ENCODE results near the gene RNF26. TPM values are rescaled to one million over a fixed set of nuclear protein-coding genes. Genes with fewer than 3 reads are reported as not detected.

RNF26 gene
- total and polyA plus RNA-seq, 4 donors, result 5.2 to 27.1 (median 16.8) TPM

DNA sequence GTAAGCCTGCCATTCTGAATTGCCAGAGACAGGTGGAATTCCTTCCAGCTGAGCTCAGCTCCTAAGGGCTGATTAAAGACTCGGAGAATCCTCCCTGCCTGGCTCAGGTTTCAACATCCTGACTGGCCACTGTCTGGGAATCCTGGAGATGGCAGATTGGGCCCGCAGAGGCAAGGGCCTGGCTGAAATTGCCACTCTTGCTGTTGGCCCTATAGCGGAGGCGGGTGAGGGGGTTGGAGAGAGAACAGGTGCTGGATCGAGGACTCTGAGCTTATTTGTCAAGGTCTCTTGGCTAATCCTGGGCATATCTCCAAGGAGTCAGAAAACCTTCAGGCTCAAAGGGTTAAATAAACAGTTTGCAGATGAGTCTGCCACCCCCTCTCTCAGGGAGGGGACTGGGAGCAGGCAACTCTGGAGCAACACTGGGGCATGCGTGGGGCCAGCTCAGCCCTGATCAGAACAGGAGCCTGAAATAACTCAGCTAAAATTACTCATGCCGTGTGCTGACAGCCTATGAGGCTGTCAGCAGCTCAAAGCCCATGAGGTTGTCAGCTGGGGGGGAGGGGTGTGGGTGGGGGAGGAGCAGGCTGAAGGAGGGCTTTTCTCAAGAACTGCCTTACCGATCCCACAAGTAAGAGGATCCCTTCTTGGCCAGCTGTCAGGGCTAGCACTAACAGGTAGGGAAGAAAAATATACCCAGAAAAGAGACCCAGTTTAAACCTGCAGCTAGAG is 26.9 kb downstream of the RNF26 start:
- Histone ChIP-seq H3K27me3 (ENCODE audit: control insufficient read depth, insufficient read depth, low read length) (no peaks in the 10 kb centered on the region), H3K9me3 (ENCODE audit: control insufficient read depth, insufficient read depth, low read length) (no peaks in the 10 kb centered on the region), H3K4me1 (ENCODE audit: control insufficient read depth, insufficient read depth, low read length) (peaks cover 56% of the 10 kb centered on the region), H3K4me3 (ENCODE audit: low read depth, low read length) (no peak overlapping the region), H3K36me3 (ENCODE audit: control insufficient read depth, insufficient read depth, low read length) (peaks cover 21% of the 10 kb centered on the region), H3K27ac (ENCODE audit: low read depth, low read length) (peak overlapping the region; percentile 72)
- DNase-seq (ENCODE audit: low read depth in 4 of 6, low spot score in 6 of 6), result peak in 1 of 6 donors; percentile 53
- 44% methylated on average over 6 of the region's 8 CpGs for WGBS (ENCODE audit: insufficient coverage)

- Histone ChIP-seq H3K4me3 (ENCODE audit: low read depth, low read length) (no peak overlapping the region), H3K27ac (ENCODE audit: low read depth, low read length) (peak overlapping the region; percentile 72), H3K36me3 (ENCODE audit: control insufficient read depth, insufficient read depth, low read length) (peaks cover 20% of the 10 kb centered on the region), H3K4me1 (ENCODE audit: control insufficient read depth, insufficient read depth, low read length) (peaks cover 55% of the 10 kb centered on the region), H3K27me3 (ENCODE audit: control insufficient read depth, insufficient read depth, low read length) (no peaks in the 10 kb centered on the region), H3K9me3 (ENCODE audit: control insufficient read depth, insufficient read depth, low read length) (no peaks in the 10 kb centered on the region)
- peak in 1 of 6 donors; percentile 39 for DNase-seq (ENCODE audit: low read depth in 4 of 6, low spot score in 6 of 6)
- WGBS (ENCODE audit: insufficient coverage), result 70% methylated on average over 7 of the region's 11 CpGs
Measured at GRCh38 chr11:119361941-119362725, 27.8 kb downstream of the RNF26 start.

DNA sequence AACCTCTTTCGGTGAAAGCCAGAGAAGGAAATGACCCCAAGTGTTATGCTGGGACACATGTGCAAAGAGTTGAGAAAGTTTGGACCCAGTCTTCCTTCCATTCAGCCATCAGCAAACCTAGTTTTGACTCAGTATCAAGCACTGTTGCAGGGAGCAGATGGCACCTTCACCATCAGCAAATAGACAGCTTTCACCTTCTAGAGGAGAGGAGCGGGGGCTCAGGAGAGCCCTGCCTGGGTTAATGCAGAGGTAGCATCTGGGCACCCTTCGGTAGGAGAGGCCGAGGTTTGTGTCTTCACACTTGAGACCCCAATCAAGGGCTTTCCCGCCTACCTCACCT is 28.4 kb downstream of the RNF26 start:
- peaks cover 60% of the 10 kb centered on the region for H3K4me1 ChIP-seq (ENCODE audit: control insufficient read depth, insufficient read depth, low read length)
- no peak for DNase-seq (ENCODE audit: low read depth in 4 of 6, low spot score in 6 of 6)
- H3K4me3 ChIP-seq (ENCODE audit: low read depth, low read length), result no peak overlapping the region
- WGBS (ENCODE audit: insufficient coverage), result 89% methylated on average over 4 of the region's 5 CpGs
- peaks cover 16% of the 10 kb centered on the region for H3K36me3 ChIP-seq (ENCODE audit: control insufficient read depth, insufficient read depth, low read length)
- peak overlapping the region; percentile 72 for H3K27ac ChIP-seq (ENCODE audit: low read depth, low read length)
- H3K9me3 ChIP-seq (ENCODE audit: control insufficient read depth, insufficient read depth, low read length), result no peaks in the 10 kb centered on the region
- no peaks in the 10 kb centered on the region for H3K27me3 ChIP-seq (ENCODE audit: control insufficient read depth, insufficient read depth, low read length)

GRCh38 chr11:119363081-119363850 is 28.9 kb downstream of the RNF26 start:
- Histone ChIP-seq H3K36me3 (ENCODE audit: control insufficient read depth, insufficient read depth, low read length) (peaks cover 11% of the 10 kb centered on the region), H3K27ac (ENCODE audit: low read depth, low read length) (peak overlapping the region; percentile 72), H3K9me3 (ENCODE audit: control insufficient read depth, insufficient read depth, low read length) (no peaks in the 10 kb centered on the region), H3K4me1 (ENCODE audit: control insufficient read depth, insufficient read depth, low read length) (peaks cover 66% of the 10 kb centered on the region), H3K27me3 (ENCODE audit: control insufficient read depth, insufficient read depth, low read length) (no peaks in the 10 kb centered on the region), H3K4me3 (ENCODE audit: low read depth, low read length) (peak overlapping the region; percentile 24)
- WGBS (ENCODE audit: insufficient coverage), result 27% methylated on average over 22 of the region's 44 CpGs
- DNase-seq (ENCODE audit: low read depth in 4 of 6, low spot score in 6 of 6), result no peak

- WGBS (ENCODE audit: insufficient coverage), result 1% methylated on average over 84 of the region's 88 CpGs
- H3K9me3 ChIP-seq (ENCODE audit: control insufficient read depth, insufficient read depth, low read length), result no peaks in the 10 kb centered on the region
- H3K27ac ChIP-seq (ENCODE audit: low read depth, low read length), result no peak overlapping the region
- H3K27me3 ChIP-seq (ENCODE audit: control insufficient read depth, insufficient read depth, low read length), result no peaks in the 10 kb centered on the region
- peaks cover 6% of the 10 kb centered on the region for H3K36me3 ChIP-seq (ENCODE audit: control insufficient read depth, insufficient read depth, low read length)
- DNase-seq (ENCODE audit: low read depth in 4 of 6, low spot score in 6 of 6), result peak in 3 of 6 donors; percentile 48 to 82 (median 78)
- H3K4me3 ChIP-seq (ENCODE audit: low read depth, low read length), result peak overlapping the region; percentile 24
- peaks cover 73% of the 10 kb centered on the region for H3K4me1 ChIP-seq (ENCODE audit: control insufficient read depth, insufficient read depth, low read length)
Measured at GRCh38 chr11:119363851-119364590, 29.7 kb downstream of the RNF26 start.

- H3K27me3 ChIP-seq (ENCODE audit: control insufficient read depth, insufficient read depth, low read length), result no peaks in the 10 kb centered on the region
- no peaks in the 10 kb centered on the region for H3K36me3 ChIP-seq (ENCODE audit: control insufficient read depth, insufficient read depth, low read length)
- WGBS (ENCODE audit: insufficient coverage), result 49% methylated on average over 5 of the region's 6 CpGs
- DNase-seq (ENCODE audit: low read depth in 4 of 6, low spot score in 6 of 6), result peak in 1 of 6 donors; percentile 80
- no peak overlapping the region for H3K27ac ChIP-seq (ENCODE audit: low read depth, low read length)
- no peak overlapping the region for H3K4me3 ChIP-seq (ENCODE audit: low read depth, low read length)
- no peaks in the 10 kb centered on the region for H3K9me3 ChIP-seq (ENCODE audit: control insufficient read depth, insufficient read depth, low read length)
- peaks cover 84% of the 10 kb centered on the region for H3K4me1 ChIP-seq (ENCODE audit: control insufficient read depth, insufficient read depth, low read length)
Measured at GRCh38 chr11:119365071-119365591, 30.8 kb downstream of the RNF26 start.

DNA sequence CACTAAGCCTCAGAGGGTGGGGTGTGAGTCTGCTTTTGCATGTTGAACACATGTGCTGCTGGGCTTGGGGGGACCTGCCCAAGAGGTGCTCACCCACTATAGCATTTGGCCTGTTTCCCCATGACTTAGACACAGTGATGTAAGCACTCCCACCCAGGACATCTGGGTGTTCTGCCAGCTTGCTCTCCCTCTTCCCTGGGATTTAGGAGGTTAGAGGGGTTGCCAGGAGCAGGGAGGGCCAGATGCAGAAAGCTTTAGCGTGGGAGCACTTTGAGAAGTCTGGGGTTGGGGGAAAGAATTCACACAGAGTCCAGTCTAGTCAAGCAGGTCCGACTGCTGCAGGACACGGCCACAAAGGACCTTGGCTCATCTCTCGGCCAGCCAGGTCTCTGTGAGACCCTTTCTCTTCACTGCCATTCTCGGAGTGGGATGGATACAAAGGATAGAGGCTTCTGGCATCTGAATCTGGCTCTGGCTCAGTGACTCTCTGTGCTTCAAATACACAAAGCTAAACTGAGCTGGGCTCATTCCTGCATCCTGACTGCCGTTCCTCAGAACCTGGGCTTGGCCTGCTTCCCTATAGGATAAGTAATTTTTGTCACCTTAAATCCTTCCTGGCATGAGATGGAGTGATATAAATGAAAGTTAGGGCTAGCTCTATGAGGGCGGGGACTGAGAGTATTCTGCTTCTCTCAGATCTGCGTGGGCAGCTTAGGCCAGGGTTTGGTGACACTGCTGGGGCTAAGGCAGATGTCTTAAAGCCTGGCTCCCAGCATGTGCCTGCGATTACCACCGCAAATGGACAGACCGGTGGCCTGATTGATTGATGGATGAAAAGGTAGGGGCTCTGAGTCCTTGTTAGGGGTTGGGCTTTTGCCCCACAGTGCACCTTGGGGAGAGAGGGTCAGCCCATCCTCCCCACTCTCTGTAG is 32.6 kb downstream of the RNF26 start:
- no peaks in the 10 kb centered on the region for H3K27me3 ChIP-seq (ENCODE audit: control insufficient read depth, insufficient read depth, low read length)
- H3K27ac ChIP-seq (ENCODE audit: low read depth, low read length), result peak overlapping the region; percentile 70
- H3K4me3 ChIP-seq (ENCODE audit: low read depth, low read length), result no peak overlapping the region
- no peaks in the 10 kb centered on the region for H3K9me3 ChIP-seq (ENCODE audit: control insufficient read depth, insufficient read depth, low read length)
- H3K4me1 ChIP-seq (ENCODE audit: control insufficient read depth, insufficient read depth, low read length), result peaks cover 95% of the 10 kb centered on the region
- H3K36me3 ChIP-seq (ENCODE audit: control insufficient read depth, insufficient read depth, low read length), result peaks cover 2% of the 10 kb centered on the region
- DNase-seq (ENCODE audit: low read depth in 4 of 6, low spot score in 6 of 6), result peak in 3 of 6 donors; percentile 40 to 68 (median 47)
- 51% methylated on average over 7 of the region's 11 CpGs for WGBS (ENCODE audit: insufficient coverage)

- WGBS (ENCODE audit: insufficient coverage), result 28% methylated on average over 4 of the region's 9 CpGs
- no peaks in the 10 kb centered on the region for H3K27me3 ChIP-seq (ENCODE audit: control insufficient read depth, insufficient read depth, low read length)
- H3K9me3 ChIP-seq (ENCODE audit: control insufficient read depth, insufficient read depth, low read length), result no peaks in the 10 kb centered on the region
- H3K4me3 ChIP-seq (ENCODE audit: low read depth, low read length), result no peak overlapping the region
- H3K27ac ChIP-seq (ENCODE audit: low read depth, low read length), result peak overlapping the region; percentile 70
- peaks cover 9% of the 10 kb centered on the region for H3K36me3 ChIP-seq (ENCODE audit: control insufficient read depth, insufficient read depth, low read length)
- DNase-seq (ENCODE audit: low read depth in 4 of 6, low spot score in 6 of 6), result no peak
- peaks cover 95% of the 10 kb centered on the region for H3K4me1 ChIP-seq (ENCODE audit: control insufficient read depth, insufficient read depth, low read length)
Measured at GRCh38 chr11:119367661-119368120, 33.4 kb downstream of the RNF26 start.

Measured in spinal cord (tissue), 10 donors.